Endothelial cell (in vitro differentiated cells): ENCODE measurements around the gene HMCN2. TPM values are rescaled to one million over a fixed set of nuclear protein-coding genes. Genes with fewer than 3 reads are reported as not detected.

Source experiments
- DNase-seq: peaks from one replicate; pipeline ENCODE4 v3.0.0; 2021; ENCODE audit warnings: low spot score
- H3K27ac Mint-ChIP-seq: one replicate; pipeline ENCODE4 v1.8.0; 2021; ENCODE audit warnings: mixed read lengths, inconsistent platforms; ENCODE audit not compliant: unreplicated experiment
- H3K27me3 Mint-ChIP-seq: one replicate; pipeline ENCODE4 v1.8.0; 2021; ENCODE audit warnings: mild to moderate bottlenecking, moderate library complexity, mixed read lengths, inconsistent platforms; ENCODE audit not compliant: unreplicated experiment
- H3K36me3 Mint-ChIP-seq: one replicate; pipeline ENCODE4 v1.8.0; 2021; ENCODE audit warnings: mild to moderate bottlenecking, low read depth, mixed read lengths, inconsistent platforms; ENCODE audit not compliant: unreplicated experiment
- H3K4me1 Mint-ChIP-seq: one replicate; pipeline ENCODE4 v1.8.0; 2021; ENCODE audit warnings: mild to moderate bottlenecking, mixed read lengths, inconsistent platforms; ENCODE audit not compliant: unreplicated experiment
- H3K4me3 Mint-ChIP-seq: one replicate; pipeline ENCODE4 v1.8.0; 2021; ENCODE audit warnings: mild to moderate bottlenecking, mixed read lengths, inconsistent platforms; ENCODE audit not compliant: unreplicated experiment
- H3K9me3 Mint-ChIP-seq: one replicate; pipeline ENCODE4 v1.8.0; 2021; ENCODE audit warnings: mixed read lengths, inconsistent platforms; ENCODE audit not compliant: unreplicated experiment
- CTCF ChIP-seq: fragments of 200-600 bp; sonication (generic); IDR thresholded peaks from one replicate; pipeline ENCODE4 v1.5.0; 2021; ENCODE audit warnings: antibody characterized with exemption; ENCODE audit not compliant: unreplicated experiment
- total RNA-seq: library from RNA; stranded (reverse); fragmentation: NEBNext Ultra II Directional; extraction: Animal tissue kit (Norgen Biotek cat#: 25700); gene quantifications from one replicate; pipeline ENCODE4 v1.2.1, GENCODE V29; 2021; ENCODE audit not compliant: unreplicated experiment

HMCN2 gene
- total RNA-seq, 1 donor from 2014 or later: 29.6 TPM

GRCh38 chr9:130243015-130243881 lies 22.3 kb upstream of the HMCN2 start:
- TF ChIP-seq CTCF: peak; percentile 99
- peak; percentile 81 for DNase-seq
- peaks cover 10% of the 10 kb centered on the region for H3K4me1 Mint-ChIP-seq
- peak overlapping the region; percentile 66 for H3K27ac Mint-ChIP-seq
- peaks cover 2% of the 10 kb centered on the region for H3K27me3 Mint-ChIP-seq
- peak overlapping the region; percentile 53 for H3K4me3 Mint-ChIP-seq
- H3K9me3 Mint-ChIP-seq: no peaks in the 10 kb centered on the region
- H3K36me3 Mint-ChIP-seq: no peaks in the 10 kb centered on the region

GRCh38 chr9:130243882-130244170 lies 21.7 kb upstream of the HMCN2 start:
- no peak overlapping the region for H3K4me3 Mint-ChIP-seq
- H3K27me3 Mint-ChIP-seq: peaks cover 2% of the 10 kb centered on the region
- DNase-seq: no peak
- H3K9me3 Mint-ChIP-seq: no peaks in the 10 kb centered on the region
- H3K36me3 Mint-ChIP-seq: no peaks in the 10 kb centered on the region
- peaks cover 10% of the 10 kb centered on the region for H3K4me1 Mint-ChIP-seq
- no peak overlapping the region for H3K27ac Mint-ChIP-seq
- TF ChIP-seq CTCF: no peak

- DNase-seq: no peak
- Mint-ChIP-seq H3K36me3 (no peaks in the 10 kb centered on the region), H3K9me3 (no peaks in the 10 kb centered on the region), H3K27me3 (peaks cover 2% of the 10 kb centered on the region), H3K4me3 (no peak overlapping the region), H3K4me1 (peaks cover 10% of the 10 kb centered on the region), H3K27ac (no peak overlapping the region)
- TF ChIP-seq CTCF: no peak
Measured at GRCh38 chr9:130244548-130245165, 20.9 kb upstream of the HMCN2 start.

- peaks cover 2% of the 10 kb centered on the region for H3K27me3 Mint-ChIP-seq
- H3K4me1 Mint-ChIP-seq: peaks cover 10% of the 10 kb centered on the region
- H3K27ac Mint-ChIP-seq: no peak overlapping the region
- no peaks in the 10 kb centered on the region for H3K9me3 Mint-ChIP-seq
- no peak for TF ChIP-seq CTCF
- H3K36me3 Mint-ChIP-seq: no peaks in the 10 kb centered on the region
- no peak for DNase-seq
- H3K4me3 Mint-ChIP-seq: no peak overlapping the region
Measured at GRCh38 chr9:130245474-130245873, 20.1 kb upstream of the HMCN2 start.

GRCh38 chr9:130246126-130246525 lies 19.4 kb upstream of the HMCN2 start:
- no peak for DNase-seq

More at GRCh38 chr9:130246126-130246525, 19.4 kb upstream of the HMCN2 start:
- Mint-ChIP-seq H3K9me3 (no peaks in the 10 kb centered on the region), H3K4me3 (no peak overlapping the region), H3K27me3 (peaks cover 2% of the 10 kb centered on the region), H3K36me3 (no peaks in the 10 kb centered on the region), H3K27ac (no peak overlapping the region), H3K4me1 (peaks cover 10% of the 10 kb centered on the region)
- no peak for TF ChIP-seq CTCF
